ENCODE data around the gene TTN. TPM values are rescaled to one million over a fixed set of nuclear protein-coding genes. Genes with fewer than 3 reads are reported as not detected.

Gene TTN
- polyA plus RNA-seq, 12 donors = 103 to 452 (median 237) TPM

- DNase-seq = no peak
Observed at GRCh38 chr2:178499640-178500039, 307.6 kb downstream of the TTN start.

GRCh38 chr2:178498137-178498536 lies 309.1 kb downstream of the TTN start:
- DNase-seq = no peak

GRCh38 chr2:178496049-178496448 lies 311.2 kb downstream of the TTN start:
- no peak for DNase-seq

- no peak for DNase-seq
Observed at GRCh38 chr2:178491612-178492011, 315.6 kb downstream of the TTN start.

GRCh38 chr2:178485356-178485755 lies 321.9 kb downstream of the TTN start:
- DNase-seq = no peak

GRCh38 chr2:178484245-178485041 lies 322.8 kb downstream of the TTN start:
- peak; percentile 16 for DNase-seq

- no peak for DNase-seq
Observed at GRCh38 chr2:178482437-178482836, 324.8 kb downstream of the TTN start.

GRCh38 chr2:178480227-178481181 lies 326.7 kb downstream of the TTN start, which contains the start of gene PLEKHA3:
TSS of gene PLEKHA3 (plus strand) at chr2:178480457. CDS start at chr2:178480870, 413 bp downstream.
- DNase-seq = peak; percentile 94

GRCh38 chr2:178479758-178480226 lies 327.4 kb downstream of the TTN start:
- no peak for DNase-seq

- peak; percentile 14 for DNase-seq
Observed at GRCh38 chr2:178479275-178479616, 328.0 kb downstream of the TTN start.

- peak; percentile 95 for DNase-seq
Observed at GRCh38 chr2:178478439-178479274, 328.6 kb downstream of the TTN start, which contains the start of gene FKBP7. TSS of gene FKBP7 (minus strand) at chr2:178478600. CDS start at chr2:178478499, 101 bp downstream.

GRCh38 chr2:178478130-178478438 lies 329.1 kb downstream of the TTN start:
- DNase-seq = no peak

- peak; percentile 41 for DNase-seq
Observed at GRCh38 chr2:178477443-178478129, 329.6 kb downstream of the TTN start.

- DNase-seq = no peak
Observed at GRCh38 chr2:178476477-178476876, 330.7 kb downstream of the TTN start.

Other genes with a start within 250 kb of the TTN start
- gene CCDC141, start 242.7 kb upstream of the TTN start, polyA plus RNA-seq (ENCODE audit: insufficient read length in 12 of 12) = 10 to 100 TPM in 11 of 12 donors, not detected in 1; 20.9 to 82.6 (median 69.1) TPM